KBM-7 (cell line): ENCODE data around the gene RPF1.

ENCODE experiments used
- DNase-seq: peaks from one replicate; pipeline ENCODE4 v3.0.0-alpha.2; 2015
- in situ Hi-C: fragments of 300-500 bp; cut with MboI; formaldehyde crosslinking; loops from 2 replicates; pipeline ENCODE4 v1.14.3; 2020; ENCODE audit warnings: low sequenced_read_pairs, low pct_unique_long_range_greater_than_20kb, mixed read lengths

Gene RPF1

DNA sequence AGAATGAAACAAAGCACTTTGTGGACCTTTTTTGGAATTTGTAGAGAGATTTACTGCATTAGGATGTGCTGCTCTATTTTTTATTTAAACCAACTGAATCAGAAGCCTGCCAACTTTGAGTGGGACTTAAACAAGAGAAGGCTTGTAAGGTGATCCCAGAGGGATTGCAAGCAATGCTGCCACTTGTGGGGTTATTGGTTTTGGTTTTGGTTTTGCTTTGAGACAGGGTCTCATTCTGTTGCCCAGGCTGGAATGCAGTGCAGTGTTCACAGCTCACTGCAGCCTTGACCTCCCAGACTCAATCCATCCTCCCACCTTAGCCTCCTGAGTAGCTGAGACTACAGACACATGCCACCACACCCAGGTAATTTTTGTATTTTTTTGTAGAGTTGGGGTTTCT lies 59.5 kb downstream of the RPF1 start:
- no peak for DNase-seq
- in situ Hi-C loops = no loop called here

DNA sequence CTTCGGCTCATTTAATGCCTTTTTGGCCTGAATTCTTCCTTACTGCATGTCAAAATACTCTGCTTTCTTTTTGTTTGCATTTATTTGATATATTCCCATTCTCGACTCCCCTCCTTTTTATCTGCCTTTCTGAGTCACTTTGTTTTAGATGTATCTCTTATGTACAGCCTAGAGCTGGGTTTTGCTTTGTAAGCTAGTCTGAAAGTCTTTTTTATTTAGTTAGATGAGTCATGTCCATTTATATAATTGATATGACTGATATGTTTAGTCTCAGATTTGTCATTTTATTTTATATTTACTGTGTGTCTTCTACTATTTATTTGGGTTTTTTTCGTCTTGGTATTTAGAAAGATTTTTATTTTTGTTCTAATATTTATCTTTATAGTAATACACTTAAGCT lies 60.9 kb downstream of the RPF1 start:
- in situ Hi-C loops = no loop called here
- DNase-seq = no peak

DNA sequence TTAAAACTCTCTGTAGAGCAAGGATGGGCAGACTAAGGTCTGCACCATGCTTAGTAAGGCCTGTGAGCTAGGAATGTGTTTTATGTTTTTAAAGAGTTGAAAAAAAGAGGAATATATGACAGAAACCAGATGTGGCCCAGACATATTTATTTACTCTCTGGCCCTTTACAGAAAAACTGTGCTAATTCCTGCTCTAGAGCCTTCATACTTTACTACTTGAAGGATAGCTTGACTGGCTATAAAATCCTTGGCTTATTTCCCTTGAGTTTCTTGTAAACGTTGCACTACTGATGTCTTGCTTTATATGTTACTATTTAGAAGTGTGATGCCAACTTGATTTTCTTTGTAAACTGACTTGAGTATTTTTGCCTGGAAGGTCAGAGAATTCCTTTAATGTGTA lies 61.7 kb downstream of the RPF1 start:
- DNase-seq = no peak
- in situ Hi-C loops = no loop called here

DNA sequence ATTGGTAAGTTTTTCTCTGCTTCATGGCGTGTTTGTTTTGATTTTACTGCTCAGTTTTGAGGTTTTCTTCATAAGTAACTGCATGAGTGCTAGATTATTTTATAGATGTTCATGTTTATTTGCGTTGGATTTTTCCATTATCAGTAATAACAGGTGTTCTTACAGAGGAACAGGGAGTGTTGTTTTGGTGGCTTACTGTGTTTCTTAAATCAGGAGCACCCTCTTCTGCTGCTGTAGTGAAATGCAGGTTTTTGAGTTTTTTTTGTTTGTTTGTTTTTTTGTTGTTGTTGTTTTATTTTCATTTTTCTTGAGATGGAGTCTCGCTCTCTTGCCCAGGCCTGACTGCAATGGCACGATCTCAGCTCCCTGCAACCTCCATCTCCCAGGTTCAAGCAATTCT lies 62.6 kb downstream of the RPF1 start:
- no peak for DNase-seq
- in situ Hi-C loops = no loop called here
